ENCODE results near the gene LRRC8B.
A peak's percentile ranks its signal among the peaks of the same experiment; 100 is the strongest.

Gene LRRC8B

DNA sequence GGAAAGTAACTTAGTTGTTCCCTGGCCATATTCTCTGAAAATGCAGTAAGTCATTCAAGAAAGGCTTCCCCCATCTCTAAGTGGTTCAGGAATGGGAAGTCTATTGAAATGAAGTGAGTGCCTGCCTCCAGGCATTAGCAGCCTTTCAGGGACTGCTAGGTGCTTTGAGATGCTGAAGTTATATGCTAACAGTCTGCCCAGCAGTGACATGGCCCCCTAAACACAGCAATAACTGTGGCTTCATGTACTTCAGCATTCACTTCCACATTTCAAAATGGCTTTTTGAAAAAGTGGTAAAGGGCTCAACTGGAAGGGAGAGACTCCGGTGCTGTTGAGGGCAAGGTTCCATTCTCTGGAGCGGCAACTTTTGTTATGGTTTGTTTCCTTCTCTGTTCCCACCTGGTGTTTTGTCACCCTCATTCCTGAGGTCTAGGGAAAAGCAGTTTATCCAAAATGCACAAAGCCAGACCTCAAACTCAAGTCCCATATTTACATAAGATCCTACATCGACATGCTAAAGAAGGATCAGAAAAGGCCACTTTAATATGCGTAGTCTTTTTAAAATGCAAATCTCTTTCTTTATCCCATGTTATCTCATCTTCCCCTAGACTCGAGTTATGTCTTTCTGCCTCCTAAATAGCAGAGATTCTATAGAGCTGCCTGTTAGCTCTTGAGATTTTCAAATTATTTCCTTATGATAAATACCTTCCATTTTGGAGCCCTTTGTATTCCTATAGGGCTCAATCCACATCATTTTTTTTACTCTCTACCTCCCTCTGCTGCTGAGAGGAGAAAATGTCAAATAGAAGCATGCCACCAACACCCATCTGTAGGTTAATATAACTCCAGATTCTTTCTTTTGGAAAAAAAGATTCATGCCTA is 74.1 kb downstream of the LRRC8B start:
- Histone ChIP-seq H4K20me1 (ENCODE audit: low read depth, low read length) (no peaks in the 10 kb centered on the region), H2AFZ (ENCODE audit: low read depth, low read length, severe bottlenecking) (no peak overlapping the region), H3K9me3 (ENCODE audit: insufficient read depth, low read length) (no peaks in the 10 kb centered on the region), H3K9me2 (replicated peaks; ENCODE audit: insufficient read depth, low read length) (no peaks in the 10 kb centered on the region), H3K27ac (ENCODE audit: low read depth, low read length) (no peak overlapping the region), H3K9ac (ENCODE audit: low read length) (no peak overlapping the region), H3F3A (ENCODE audit: insufficient read depth) (no peaks in the 10 kb centered on the region), H3K79me2 (ENCODE audit: insufficient read depth, low read length) (no peaks in the 10 kb centered on the region), H3K27me3 (ENCODE audit: low read length) (no peaks in the 10 kb centered on the region), H3K36me3 (ENCODE audit: low read length) (no peaks in the 10 kb centered on the region; the same call in 1 of the 2 replicates), H3K4me3 (ENCODE audit: insufficient read depth, low read length, poor library complexity, severe bottlenecking) (no peak overlapping the region), H3K4me2 (ENCODE audit: low read depth, low read length, poor library complexity, severe bottlenecking) (no peak overlapping the region)
- no peak for TF ChIP-seq EZH2phosphoT487 (conservative IDR thresholded peaks at IDR 0.05; ENCODE audit: low read length)
- TF ChIP-seq, protein P1, sequence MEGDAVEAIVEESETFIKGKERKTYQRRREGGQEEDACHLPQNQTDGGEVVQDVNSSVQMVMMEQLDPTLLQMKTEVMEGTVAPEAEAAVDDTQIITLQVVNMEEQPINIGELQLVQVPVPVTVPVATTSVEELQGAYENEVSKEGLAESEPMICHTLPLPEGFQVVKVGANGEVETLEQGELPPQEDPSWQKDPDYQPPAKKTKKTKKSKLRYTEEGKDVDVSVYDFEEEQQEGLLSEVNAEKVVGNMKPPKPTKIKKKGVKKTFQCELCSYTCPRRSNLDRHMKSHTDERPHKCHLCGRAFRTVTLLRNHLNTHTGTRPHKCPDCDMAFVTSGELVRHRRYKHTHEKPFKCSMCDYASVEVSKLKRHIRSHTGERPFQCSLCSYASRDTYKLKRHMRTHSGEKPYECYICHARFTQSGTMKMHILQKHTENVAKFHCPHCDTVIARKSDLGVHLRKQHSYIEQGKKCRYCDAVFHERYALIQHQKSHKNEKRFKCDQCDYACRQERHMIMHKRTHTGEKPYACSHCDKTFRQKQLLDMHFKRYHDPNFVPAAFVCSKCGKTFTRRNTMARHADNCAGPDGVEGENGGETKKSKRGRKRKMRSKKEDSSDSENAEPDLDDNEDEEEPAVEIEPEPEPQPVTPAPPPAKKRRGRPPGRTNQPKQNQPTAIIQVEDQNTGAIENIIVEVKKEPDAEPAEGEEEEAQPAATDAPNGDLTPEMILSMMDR (IDR thresholded peaks at IDR 0.05; ENCODE audit: insufficient read depth, low read length, poor library complexity, severe bottlenecking) = peak; percentile 52

DNA sequence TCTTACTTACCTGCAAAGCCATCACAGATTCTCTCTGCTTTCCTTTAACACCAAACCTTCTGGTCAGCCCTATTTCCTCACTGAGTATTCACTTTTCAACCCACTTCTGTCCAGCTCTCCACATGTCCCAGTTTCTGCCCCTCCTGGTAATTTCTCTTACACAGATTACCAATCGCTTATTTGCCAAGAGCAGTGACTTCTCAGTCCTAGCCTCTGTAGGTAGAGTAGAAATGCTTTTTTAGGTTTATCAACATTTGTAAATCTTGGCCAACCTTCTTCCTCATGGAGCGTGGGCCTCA is 74.7 kb downstream of the LRRC8B start:
- no peak overlapping the region for H3K27ac ChIP-seq (ENCODE audit: low read depth, low read length)
- TF ChIP-seq, protein P1 (IDR thresholded peaks at IDR 0.05; ENCODE audit: insufficient read depth, low read length, poor library complexity, severe bottlenecking) = no peak
- TF ChIP-seq EZH2phosphoT487 (conservative IDR thresholded peaks at IDR 0.05; ENCODE audit: low read length) = no peak
- no peaks in the 10 kb centered on the region for H4K20me1 ChIP-seq (ENCODE audit: low read depth, low read length)
- no peak overlapping the region for H3K4me3 ChIP-seq (ENCODE audit: insufficient read depth, low read length, poor library complexity, severe bottlenecking)
- no peaks in the 10 kb centered on the region for H3F3A ChIP-seq (ENCODE audit: insufficient read depth)
- no peak overlapping the region for H3K9ac ChIP-seq (ENCODE audit: low read length)
- H3K79me2 ChIP-seq (ENCODE audit: insufficient read depth, low read length) = no peaks in the 10 kb centered on the region
- no peaks in the 10 kb centered on the region for H3K27me3 ChIP-seq (ENCODE audit: low read length)
- no peak overlapping the region for H3K4me2 ChIP-seq (ENCODE audit: low read depth, low read length, poor library complexity, severe bottlenecking)
- H3K9me3 ChIP-seq (ENCODE audit: insufficient read depth, low read length) = no peaks in the 10 kb centered on the region
- no peak overlapping the region for H2AFZ ChIP-seq (ENCODE audit: low read depth, low read length, severe bottlenecking)
- H3K9me2 ChIP-seq (replicated peaks; ENCODE audit: insufficient read depth, low read length) = no peaks in the 10 kb centered on the region
- H3K36me3 ChIP-seq (ENCODE audit: low read length) = no peaks in the 10 kb centered on the region; the same call in 1 of the 2 replicates

DNA sequence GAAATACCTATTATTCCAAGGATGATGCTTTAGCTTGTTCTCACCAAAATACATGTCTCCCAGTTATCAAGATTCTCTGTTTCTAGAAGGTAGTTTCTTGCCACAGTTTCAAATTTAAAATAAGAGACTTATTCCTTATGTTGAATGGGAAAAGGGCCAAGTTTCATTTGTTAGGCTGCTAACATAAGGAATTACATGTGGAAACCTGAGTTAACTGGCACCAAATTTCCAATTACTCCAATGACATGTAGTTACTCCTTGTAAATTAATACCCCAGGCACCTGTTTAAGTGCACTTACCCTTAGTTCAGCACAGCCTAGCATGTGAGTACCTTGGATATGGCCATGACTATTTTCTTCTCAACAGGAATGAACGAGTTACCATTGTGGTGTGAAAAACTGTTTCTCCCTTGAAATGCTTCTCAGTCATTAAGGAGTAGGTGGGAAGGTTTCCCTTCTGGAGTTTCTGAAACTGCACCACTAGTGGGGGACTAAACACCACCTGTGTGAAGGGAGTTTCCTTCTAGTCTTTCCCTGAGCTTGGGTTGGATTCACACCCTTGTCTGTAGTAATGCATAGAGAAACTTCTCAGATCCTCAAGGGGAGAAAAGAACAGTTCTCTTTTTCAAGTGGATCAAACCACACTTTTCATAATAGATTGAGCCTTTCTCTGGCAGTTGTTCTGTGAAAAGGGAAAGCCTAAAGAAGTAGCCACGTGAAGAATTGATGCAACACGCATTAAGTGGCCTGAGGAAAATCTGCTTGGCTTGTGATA is 76.0 kb downstream of the LRRC8B start:
- Histone ChIP-seq H3K27ac (ENCODE audit: low read depth, low read length) (no peak overlapping the region), H3F3A (ENCODE audit: insufficient read depth) (no peaks in the 10 kb centered on the region), H4K20me1 (ENCODE audit: low read depth, low read length) (no peaks in the 10 kb centered on the region), H3K9me3 (ENCODE audit: insufficient read depth, low read length) (no peaks in the 10 kb centered on the region), H2AFZ (ENCODE audit: low read depth, low read length, severe bottlenecking) (no peak overlapping the region), H3K36me3 (ENCODE audit: low read length) (no peaks in the 10 kb centered on the region), H3K79me2 (ENCODE audit: insufficient read depth, low read length) (no peaks in the 10 kb centered on the region), H3K27me3 (ENCODE audit: low read length) (no peaks in the 10 kb centered on the region), H3K9me2 (replicated peaks; ENCODE audit: insufficient read depth, low read length) (no peaks in the 10 kb centered on the region), H3K9ac (ENCODE audit: low read length) (no peak overlapping the region), H3K4me3 (ENCODE audit: insufficient read depth, low read length, poor library complexity, severe bottlenecking) (no peak overlapping the region), H3K4me2 (ENCODE audit: low read depth, low read length, poor library complexity, severe bottlenecking) (no peak overlapping the region)
- no peak for TF ChIP-seq EZH2phosphoT487 (conservative IDR thresholded peaks at IDR 0.05; ENCODE audit: low read length)
- TF ChIP-seq, protein P1 (IDR thresholded peaks at IDR 0.05; ENCODE audit: insufficient read depth, low read length, poor library complexity, severe bottlenecking) = no peak

All from SU-DHL-6 (cell line).